Body of pancreas (tissue), 4 donors: ENCODE measurements around the gene ICA1L. TPM values are rescaled to one million over a fixed set of nuclear protein-coding genes. Genes with fewer than 3 reads are reported as not detected.

Experiments
- ATAC-seq: fragments of 150-250 bp; one replicate; pipeline ENCODE4 v1.9.1; 2016
- DNase-seq, 4 donors: peaks; one replicate each; pipeline ENCODE4 v3.0.0-alpha.2; 2019
- H3K27ac ChIP-seq, 4 donors: fragments of 200-600 bp; sonication (generic); 1 replicate in 3 of 4; 2 replicates in 1 of 4; pipeline versions ENCODE4 v1.5.1 to v1.6.1; 2016 to 2019; ENCODE audit warnings: mild to moderate bottlenecking in 1 of 4, mixed read lengths in 1 of 4, moderate library complexity in 1 of 4
- H3K27me3 ChIP-seq, 2 donors: fragments of 200-600 bp; sonication (generic); one replicate each; pipeline ENCODE4 v1.6.0; 2016; ENCODE audit warnings: mild to moderate bottlenecking in 1 of 2
- H3K36me3 ChIP-seq, 2 donors: fragments of 200-600 bp; sonication (generic); replicated peaks in 1 of 2; 2 replicates each; pipeline ENCODE4 v1.5.1; 2016; ENCODE audit warnings: low read depth in 2 of 2; ENCODE audit not compliant: insufficient read depth in 1 of 2
- H3K4me1 ChIP-seq: fragments of 200-600 bp; sonication (generic); one replicate; pipeline ENCODE4 v1.6.0; 2016
- H3K4me3 ChIP-seq, 2 donors: fragments of 200-600 bp; sonication (generic); 1 replicate in 1 of 2; 2 replicates in 1 of 2; pipeline ENCODE4 v1.5.1; 2016 to 2019
- H3K9me3 ChIP-seq, 3 donors: fragments of 200-600 bp; sonication (generic); 1 replicate in 2 of 3; 2 replicates in 1 of 3; pipeline ENCODE4 v1.5.1; 2016
- POLR2A ChIP-seq, 3 donors: fragments of 450-650 bp; IDR thresholded peaks; one replicate each; pipeline ENCODE4 v1.6.1; 2016; ENCODE audit warnings: antibody characterized with exemption in 3 of 3, mild to moderate bottlenecking in 2 of 3
- WGBS, 2 donors: methylation state at CpG; one replicate each; pipeline ENCODE4 v1.1.5; 2017; 5-methylcytosine and 5-hydroxymethylcytosine counted together
- intact Hi-C: fragments of 100-400 bp; cut with DNase I; formaldehyde crosslinking; loops from one replicate; pipeline ENCODE4 v1.15.1; 2023
- total RNA-seq, 2 donors: library from RNA; depleted of rRNA; stranded (reverse); fragments of >200 nt; gene quantifications; one replicate each; pipeline ENCODE4 v1.1.0, GENCODE V29; 2016
- TF ChIP-seq, protein P1 (sequence below), 7 experiments: fragments of 450-650 bp in 4 of 7; fragments of 200-600 bp in 3 of 7; sonication (generic) in 3 of 7; IDR thresholded peaks; one replicate each; pipeline ENCODE4 v1.5.1; 2016 to 2019; ENCODE audit warnings: antibody characterized with exemption in 7 of 7

ICA1L gene
- total RNA-seq, 2 donors from 2014 or later = 6.7 to 34.6 TPM

DNA sequence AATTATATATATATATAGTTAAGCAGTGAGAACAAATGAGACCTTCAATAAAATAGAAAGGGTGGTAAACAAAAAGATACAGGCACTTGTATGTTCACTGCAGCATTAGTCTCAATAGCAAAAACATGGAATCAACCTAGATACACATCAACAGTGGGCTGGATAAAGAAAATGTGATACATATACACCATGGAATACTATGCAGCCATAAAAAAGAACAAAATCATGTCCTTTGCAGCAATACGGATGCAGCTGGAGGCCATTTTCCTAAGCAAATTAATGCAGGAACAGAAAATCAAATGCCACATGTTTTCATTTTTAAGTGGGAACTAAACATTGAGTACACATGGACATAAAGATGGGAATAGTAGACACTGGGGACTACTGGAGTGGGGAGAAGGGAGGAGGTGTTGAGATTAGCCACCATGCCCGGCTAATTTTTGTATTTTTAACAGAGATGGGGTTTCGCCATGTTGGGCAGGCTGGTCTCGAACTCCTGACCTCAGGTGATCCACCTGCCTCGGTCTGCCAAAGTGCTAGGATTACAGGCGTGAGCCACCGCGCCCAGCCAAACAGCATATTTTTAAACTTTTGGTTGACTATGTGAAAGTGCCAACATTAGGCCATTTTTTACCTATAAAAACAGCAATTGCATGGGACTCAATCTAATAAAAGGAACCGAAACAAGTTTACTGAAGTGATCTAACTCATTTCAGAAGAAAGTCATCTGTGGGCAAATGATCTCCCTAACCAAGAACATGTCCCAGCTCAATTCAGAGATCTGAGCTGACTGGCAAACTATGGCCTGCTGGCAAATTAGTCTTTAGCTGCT, 23.7 kb downstream of the ICA1L start:
- no peaks in the 10 kb centered on the region for H3K27me3 ChIP-seq
- DNase-seq (no peak), ATAC-seq (no peak)
- H3K27ac ChIP-seq = no peak overlapping the region
- 87 to 89% methylated on average over 9 of the region's 9 CpGs for WGBS, 2 donors
- H3K9me3 ChIP-seq = no peaks in the 10 kb centered on the region
- H3K36me3 ChIP-seq = no peaks in the 10 kb centered on the region
- intact Hi-C loops = no loop called here
- H3K4me1 ChIP-seq = no peaks in the 10 kb centered on the region
- TF ChIP-seq, protein P1, sequence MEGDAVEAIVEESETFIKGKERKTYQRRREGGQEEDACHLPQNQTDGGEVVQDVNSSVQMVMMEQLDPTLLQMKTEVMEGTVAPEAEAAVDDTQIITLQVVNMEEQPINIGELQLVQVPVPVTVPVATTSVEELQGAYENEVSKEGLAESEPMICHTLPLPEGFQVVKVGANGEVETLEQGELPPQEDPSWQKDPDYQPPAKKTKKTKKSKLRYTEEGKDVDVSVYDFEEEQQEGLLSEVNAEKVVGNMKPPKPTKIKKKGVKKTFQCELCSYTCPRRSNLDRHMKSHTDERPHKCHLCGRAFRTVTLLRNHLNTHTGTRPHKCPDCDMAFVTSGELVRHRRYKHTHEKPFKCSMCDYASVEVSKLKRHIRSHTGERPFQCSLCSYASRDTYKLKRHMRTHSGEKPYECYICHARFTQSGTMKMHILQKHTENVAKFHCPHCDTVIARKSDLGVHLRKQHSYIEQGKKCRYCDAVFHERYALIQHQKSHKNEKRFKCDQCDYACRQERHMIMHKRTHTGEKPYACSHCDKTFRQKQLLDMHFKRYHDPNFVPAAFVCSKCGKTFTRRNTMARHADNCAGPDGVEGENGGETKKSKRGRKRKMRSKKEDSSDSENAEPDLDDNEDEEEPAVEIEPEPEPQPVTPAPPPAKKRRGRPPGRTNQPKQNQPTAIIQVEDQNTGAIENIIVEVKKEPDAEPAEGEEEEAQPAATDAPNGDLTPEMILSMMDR (IDR thresholded peaks at IDR 0.05) = no peak
- TF ChIP-seq POLR2A (IDR thresholded peaks at IDR 0.05) = no peak
- H3K4me3 ChIP-seq = no peak overlapping the region

DNA sequence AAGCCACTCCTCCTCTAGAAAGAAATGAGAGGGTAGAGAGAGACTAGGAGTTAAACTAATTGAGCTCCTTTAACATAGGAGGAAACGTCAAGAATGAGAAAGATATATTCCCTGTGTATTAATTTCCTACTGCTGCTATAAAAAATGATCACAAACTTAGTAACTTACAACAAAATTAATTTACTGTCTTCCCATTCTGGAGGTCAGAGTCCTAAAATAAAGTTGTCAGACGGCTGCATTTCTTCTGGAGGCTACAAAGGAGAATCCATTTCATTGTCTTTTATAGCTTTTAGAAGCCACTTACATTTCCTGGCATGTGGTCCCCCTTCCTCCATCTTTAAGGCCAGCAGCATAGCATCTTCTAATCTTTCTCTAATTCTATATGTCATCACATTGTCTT, 26.9 kb downstream of the ICA1L start:
- 81 to 88% methylated on average over 2 of the region's 2 CpGs for whole genome bisulfite sequencing, 2 donors
- H3K36me3 ChIP-seq = no peaks in the 10 kb centered on the region
- no peak for ATAC-seq
- H3K27me3 ChIP-seq = no peaks in the 10 kb centered on the region
- H3K9me3 ChIP-seq = no peaks in the 10 kb centered on the region
- no peak for TF ChIP-seq POLR2A (IDR thresholded peaks at IDR 0.05)
- H3K4me1 ChIP-seq = no peaks in the 10 kb centered on the region
- intact Hi-C loops = no loop called here
- H3K27ac ChIP-seq = no peak overlapping the region
- DNase-seq = no peak
- H3K4me3 ChIP-seq = no peak overlapping the region

DNA sequence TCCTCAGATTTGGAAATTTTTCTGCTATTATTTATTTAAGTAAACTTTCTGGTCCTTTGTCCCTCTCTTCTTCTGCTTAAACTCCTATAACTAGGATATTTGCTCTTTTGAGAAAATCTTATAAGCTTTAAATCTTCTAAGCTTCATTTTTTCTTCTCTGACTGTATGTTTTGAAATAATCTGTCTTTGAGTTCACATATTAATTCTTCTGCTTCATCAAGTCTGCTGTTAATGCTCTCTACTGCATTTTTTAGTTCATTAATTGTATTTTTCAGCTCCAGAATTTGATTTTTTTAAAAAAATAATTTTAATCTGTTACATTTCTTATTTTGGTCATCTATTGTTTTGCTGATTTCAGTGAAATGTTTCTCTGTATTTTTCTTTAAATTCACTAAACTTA, 28.9 kb downstream of the ICA1L start:
- H3K4me1 ChIP-seq = no peaks in the 10 kb centered on the region
- ATAC-seq = no peak
- TF ChIP-seq, protein P1 (IDR thresholded peaks at IDR 0.05) = no peak
- TF ChIP-seq POLR2A (IDR thresholded peaks at IDR 0.05) = no peak
- intact Hi-C loops = no loop called here
- H3K27ac ChIP-seq = no peak overlapping the region
- DNase-seq = no peak
- no peaks in the 10 kb centered on the region for H3K9me3 ChIP-seq
- no peaks in the 10 kb centered on the region for H3K27me3 ChIP-seq
- H3K36me3 ChIP-seq = no peaks in the 10 kb centered on the region
- no peak overlapping the region for H3K4me3 ChIP-seq

DNA sequence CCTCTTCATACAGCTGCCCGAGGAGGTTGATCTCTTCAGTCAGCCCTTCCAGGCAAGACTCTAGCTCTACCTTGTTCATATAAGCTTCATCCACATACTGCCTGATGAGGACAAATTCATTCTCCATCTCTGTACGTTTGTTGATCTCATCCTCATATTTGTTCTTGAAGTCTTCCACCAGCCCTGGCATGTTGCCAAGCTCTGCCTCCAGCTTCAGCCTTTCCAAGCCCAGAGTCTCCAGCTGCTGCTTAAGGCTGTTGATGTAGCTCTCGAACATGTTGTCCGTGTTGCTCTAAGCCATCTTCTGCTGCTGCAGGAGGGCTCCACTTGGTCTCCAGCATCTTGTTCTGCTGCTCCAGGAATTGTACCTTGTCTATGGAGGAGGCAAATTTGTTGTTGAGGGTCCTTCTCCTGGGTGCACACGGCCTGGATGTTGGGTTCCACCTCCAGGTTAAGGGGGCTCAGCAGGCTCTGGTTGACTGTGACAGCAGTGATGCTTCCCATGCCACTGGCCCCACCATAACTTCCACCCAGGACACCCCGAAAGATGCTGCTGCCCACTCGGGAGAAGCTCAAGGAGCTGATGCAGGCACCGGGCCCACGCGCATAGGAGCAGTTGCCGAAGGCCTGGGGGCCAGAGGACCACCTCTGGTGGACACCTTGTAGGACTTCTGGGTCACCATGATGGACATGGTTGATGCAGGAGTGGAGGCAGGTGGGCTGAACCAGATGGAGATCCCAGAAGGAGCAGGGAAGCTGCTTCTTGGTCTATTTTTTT, 30.3 kb downstream of the ICA1L start:
- ATAC-seq = no peak

More for the DNA sequence above, 30.3 kb downstream of the ICA1L start:
- Histone ChIP-seq H3K36me3 (no peaks in the 10 kb centered on the region), H3K4me3 (no peak overlapping the region), H3K9me3 (no peaks in the 10 kb centered on the region), H3K4me1 (no peaks in the 10 kb centered on the region), H3K27ac (no peak overlapping the region), H3K27me3 (no peaks in the 10 kb centered on the region)
- intact Hi-C loops = no loop called here
- TF ChIP-seq POLR2A (IDR thresholded peaks at IDR 0.05) = no peak
- TF ChIP-seq, protein P1 (IDR thresholded peaks at IDR 0.05) = no peak
- WGBS, 2 donors = 88 to 98% methylated on average over 10 of the region's 11 CpGs
- peak in 1 of 4 donors; percentile 17 for DNase-seq
